GM23338 (cell line): ENCODE data around the gene KLHL36.

Experiments used
- CREB1 ChIP-seq: fragments of 250-450 bp; sonication (Bioruptor Pico); IDR thresholded peaks from 2 replicates; pipeline ENCODE4 v1.5.0; 2020; ENCODE audit warnings: low read depth, mild to moderate bottlenecking, moderate library complexity
- CTCF ChIP-seq, 2 experiments: fragments of 200-600 bp in 1 of 2; sonication (generic) in 1 of 2; conservative IDR thresholded peaks; 2 replicates each; pipeline versions ENCODE4 v1.5.1 to v1.6.1; 2016 to 2017; ENCODE audit warnings: antibody characterized with exemption in 2 of 2, low read depth in 2 of 2, mild to moderate bottlenecking in 2 of 2, moderate library complexity in 1 of 2
- EZH2 ChIP-seq: fragments of 200-600 bp; sonication (generic); IDR thresholded peaks from one replicate; pipeline ENCODE4 v1.8.0; 2017; ENCODE audit warnings: antibody characterized with exemption, mild to moderate bottlenecking, low read depth; ENCODE audit not compliant: unreplicated experiment
- EZH2phosphoT487 ChIP-seq: fragments of 200-600 bp; sonication (generic); IDR thresholded peaks from one replicate; pipeline ENCODE4 v1.8.1; 2018; ENCODE audit warnings: antibody characterized with exemption; ENCODE audit not compliant: unreplicated experiment
- JUNB ChIP-seq: IDR thresholded peaks from one replicate; pipeline ENCODE4 v1.6.1; 2016; ENCODE audit warnings: antibody characterized with exemption; ENCODE audit not compliant: unreplicated experiment
- POLR2AphosphoS5 ChIP-seq: IDR thresholded peaks from 2 replicates; pipeline ENCODE4 v1.6.1; 2016; ENCODE audit warnings: antibody characterized with exemption, low read depth
- STAT1 ChIP-seq: IDR thresholded peaks from one replicate; pipeline ENCODE4 v1.6.1; 2016; ENCODE audit warnings: antibody characterized with exemption; ENCODE audit not compliant: unreplicated experiment
- ZNF114 ChIP-seq: fragments of 250-450 bp; sonication (Bioruptor Pico); IDR thresholded peaks from 2 replicates; pipeline ENCODE4 v1.5.0; 2020; ENCODE audit warnings: mild to moderate bottlenecking, moderate library complexity
- ZNF462 ChIP-seq: fragments of 250-450 bp; sonication (Bioruptor Pico); IDR thresholded peaks from 2 replicates; pipeline ENCODE4 v1.5.0; 2020; ENCODE audit warnings: mild to moderate bottlenecking, moderate library complexity
- TF ChIP-seq, protein P1 (sequence below): IDR thresholded peaks from one replicate; pipeline ENCODE4 v1.6.1; 2018; ENCODE audit warnings: antibody characterized with exemption; ENCODE audit not compliant: unreplicated experiment
- TF ChIP-seq, protein P2 (sequence below): IDR thresholded peaks from 2 replicates; pipeline ENCODE4 v1.6.1; 2016; ENCODE audit warnings: antibody characterized with exemption

- no peak for TF ChIP-seq EZH2
- no peak for TF ChIP-seq ZNF114 (CRISPR knock-in tag)
- no peak for TF ChIP-seq CTCF (conservative IDR thresholded peaks at IDR 0.05; ENCODE audit: low read depth in 2 of 2)
- TF ChIP-seq JUNB = no peak
- TF ChIP-seq, protein P1, sequence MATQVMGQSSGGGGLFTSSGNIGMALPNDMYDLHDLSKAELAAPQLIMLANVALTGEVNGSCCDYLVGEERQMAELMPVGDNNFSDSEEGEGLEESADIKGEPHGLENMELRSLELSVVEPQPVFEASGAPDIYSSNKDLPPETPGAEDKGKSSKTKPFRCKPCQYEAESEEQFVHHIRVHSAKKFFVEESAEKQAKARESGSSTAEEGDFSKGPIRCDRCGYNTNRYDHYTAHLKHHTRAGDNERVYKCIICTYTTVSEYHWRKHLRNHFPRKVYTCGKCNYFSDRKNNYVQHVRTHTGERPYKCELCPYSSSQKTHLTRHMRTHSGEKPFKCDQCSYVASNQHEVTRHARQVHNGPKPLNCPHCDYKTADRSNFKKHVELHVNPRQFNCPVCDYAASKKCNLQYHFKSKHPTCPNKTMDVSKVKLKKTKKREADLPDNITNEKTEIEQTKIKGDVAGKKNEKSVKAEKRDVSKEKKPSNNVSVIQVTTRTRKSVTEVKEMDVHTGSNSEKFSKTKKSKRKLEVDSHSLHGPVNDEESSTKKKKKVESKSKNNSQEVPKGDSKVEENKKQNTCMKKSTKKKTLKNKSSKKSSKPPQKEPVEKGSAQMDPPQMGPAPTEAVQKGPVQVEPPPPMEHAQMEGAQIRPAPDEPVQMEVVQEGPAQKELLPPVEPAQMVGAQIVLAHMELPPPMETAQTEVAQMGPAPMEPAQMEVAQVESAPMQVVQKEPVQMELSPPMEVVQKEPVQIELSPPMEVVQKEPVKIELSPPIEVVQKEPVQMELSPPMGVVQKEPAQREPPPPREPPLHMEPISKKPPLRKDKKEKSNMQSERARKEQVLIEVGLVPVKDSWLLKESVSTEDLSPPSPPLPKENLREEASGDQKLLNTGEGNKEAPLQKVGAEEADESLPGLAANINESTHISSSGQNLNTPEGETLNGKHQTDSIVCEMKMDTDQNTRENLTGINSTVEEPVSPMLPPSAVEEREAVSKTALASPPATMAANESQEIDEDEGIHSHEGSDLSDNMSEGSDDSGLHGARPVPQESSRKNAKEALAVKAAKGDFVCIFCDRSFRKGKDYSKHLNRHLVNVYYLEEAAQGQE = no peak
- TF ChIP-seq CREB1 (CRISPR knock-in tag) = no peak
- no peak for TF ChIP-seq POLR2AphosphoS5
- no peak for TF ChIP-seq EZH2phosphoT487
- no peak for TF ChIP-seq ZNF462 (CRISPR knock-in tag)
- TF ChIP-seq STAT1 = no peak
- TF ChIP-seq, protein P2, sequence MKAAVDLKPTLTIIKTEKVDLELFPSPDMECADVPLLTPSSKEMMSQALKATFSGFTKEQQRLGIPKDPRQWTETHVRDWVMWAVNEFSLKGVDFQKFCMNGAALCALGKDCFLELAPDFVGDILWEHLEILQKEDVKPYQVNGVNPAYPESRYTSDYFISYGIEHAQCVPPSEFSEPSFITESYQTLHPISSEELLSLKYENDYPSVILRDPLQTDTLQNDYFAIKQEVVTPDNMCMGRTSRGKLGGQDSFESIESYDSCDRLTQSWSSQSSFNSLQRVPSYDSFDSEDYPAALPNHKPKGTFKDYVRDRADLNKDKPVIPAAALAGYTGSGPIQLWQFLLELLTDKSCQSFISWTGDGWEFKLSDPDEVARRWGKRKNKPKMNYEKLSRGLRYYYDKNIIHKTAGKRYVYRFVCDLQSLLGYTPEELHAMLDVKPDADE = no peak
Observed at GRCh38 chr16:84613408-84614072, 34.8 kb upstream of the KLHL36 start.
